Islet of Langerhans (tissue), 1 donor: Measurements from ENCODE around the gene NSUN3.
A peak's percentile ranks its signal among the peaks of the same experiment; 100 is the strongest.
"Not testable (repeated sequence)": the region's sequence is repeated elsewhere in the genome, so short reads cannot be mapped to it uniquely, and the experiment has no call there.

Experiments
- FAIRE-seq: peaks from one replicate; lab custom pipeline; 2011; peaks lifted over from hg19 to GRCh38; lab: Jason Lieb, UNC

The NSUN3 gene

GRCh38 chr3:94062513-94063404 is at the start of gene NSUN3, which contains the start of gene DHFR2:
NSUN3 (plus strand) TSS chr3:94063061; CDS start chr3:94063127, 66 bp downstream.
DHFR2 (minus strand) TSS chr3:94062916; CDS start chr3:94061511, 1,405 bp downstream.
- peak; percentile 97 for FAIRE-seq

- FAIRE-seq: no peak
Observed at GRCh38 chr3:94015025-94015424, 47.8 kb upstream of the NSUN3 start.

- no peak for FAIRE-seq
Observed at GRCh38 chr3:94019659-94020058, 43.2 kb upstream of the NSUN3 start.

GRCh38 chr3:94020293-94020692 is 42.6 kb upstream of the NSUN3 start:
- no peak for FAIRE-seq

GRCh38 chr3:94024385-94024784 is 38.5 kb upstream of the NSUN3 start:
- FAIRE-seq: no peak

GRCh38 chr3:94026623-94027022 is 36.2 kb upstream of the NSUN3 start:
- peak; percentile 17 for FAIRE-seq

GRCh38 chr3:94028093-94028837 is 34.6 kb upstream of the NSUN3 start, which contains the start of gene STX19:
STX19 (minus strand) TSS chr3:94028597; CDS start chr3:94015269, 13,328 bp downstream.
- FAIRE-seq: no peak

- FAIRE-seq: no peak
Observed at GRCh38 chr3:94036909-94037507, 25.9 kb upstream of the NSUN3 start.

- peak; percentile 9 for FAIRE-seq
Observed at GRCh38 chr3:94043285-94043684, 19.6 kb upstream of the NSUN3 start.

GRCh38 chr3:94044100-94044936 is 18.5 kb upstream of the NSUN3 start:
- not testable (repeated sequence) for FAIRE-seq

- FAIRE-seq: no peak
Observed at GRCh38 chr3:94046533-94046932, 16.3 kb upstream of the NSUN3 start.

GRCh38 chr3:94049267-94049666 is 13.6 kb upstream of the NSUN3 start:
- no peak for FAIRE-seq

- FAIRE-seq: no peak
Observed at GRCh38 chr3:94050546-94050945, 12.3 kb upstream of the NSUN3 start.

- no peak for FAIRE-seq
Observed at GRCh38 chr3:94061297-94061696, 1.6 kb upstream of the NSUN3 start.

GRCh38 chr3:94063496-94064119 is 747 bp downstream of the NSUN3 start:
- FAIRE-seq: peak; percentile 79

- FAIRE-seq: no peak
Observed at GRCh38 chr3:94064243-94064860, 1.5 kb downstream of the NSUN3 start.

- no peak for FAIRE-seq
Observed at GRCh38 chr3:94065122-94065521, 2.3 kb downstream of the NSUN3 start.

- no peak for FAIRE-seq
Observed at GRCh38 chr3:94065819-94066480, 3.1 kb downstream of the NSUN3 start.

GRCh38 chr3:94066506-94067500 is 3.9 kb downstream of the NSUN3 start:
- FAIRE-seq: no peak
